Measurements from ENCODE around the gene FTCDNL1. TPM values are rescaled to one million over a fixed set of nuclear protein-coding genes. Genes with fewer than 3 reads are reported as not detected.

Gene FTCDNL1
- total RNA-seq, 1 donor from 2014 or later: 0.45 TPM

DNA sequence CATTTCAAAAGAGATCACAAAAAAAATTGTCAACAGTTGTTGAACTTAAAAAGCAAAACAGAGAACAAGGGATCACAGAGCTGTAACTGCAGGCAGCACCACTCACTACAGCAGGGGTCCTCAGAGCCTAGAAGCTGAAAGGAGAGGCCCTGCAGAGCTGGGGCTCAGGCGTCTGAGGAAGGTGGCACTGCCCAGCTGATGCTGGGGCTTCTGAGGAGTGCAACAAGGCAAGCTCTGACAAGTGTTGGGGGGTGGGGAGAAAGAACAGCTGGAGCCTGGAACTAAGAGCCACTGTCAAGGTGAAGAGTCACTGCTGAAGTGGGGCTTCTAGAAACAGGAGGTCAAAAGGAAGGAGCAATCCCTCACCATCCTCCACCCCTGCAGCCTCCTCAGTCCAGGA is 46.2 kb downstream of the FTCDNL1 start:
- Histone ChIP-seq H3K36me3 (ENCODE audit: insufficient read depth, low read length) (no peaks in the 10 kb centered on the region), H3K9ac (ENCODE audit: low read length) (no peak overlapping the region), H3K79me2 (ENCODE audit: insufficient read depth, low read length) (no peaks in the 10 kb centered on the region), H3K4me2 (ENCODE audit: low read length) (no peak overlapping the region), H4K20me1 (ENCODE audit: insufficient read depth, low read length) (no peaks in the 10 kb centered on the region), H3K4me1 (ENCODE audit: insufficient read depth, low read length) (no peaks in the 10 kb centered on the region), H3K9me3 (ENCODE audit: insufficient read depth, low read depth, low read length) (no peaks in the 10 kb centered on the region), H2AFZ (ENCODE audit: low read depth, low read length) (no peak overlapping the region), H3K27ac (ENCODE audit: low read depth, low read length) (no peak overlapping the region), H3K27me3 (ENCODE audit: insufficient read depth, low read length) (no peaks in the 10 kb centered on the region), H3K4me3 (ENCODE audit: insufficient read depth, low read depth, low read length) (no peak overlapping the region)
- Mint-ChIP-seq H3K9me3 (ENCODE audit: unreplicated experiment) (no peaks in the 10 kb centered on the region), H3K36me3 (ENCODE audit: low read depth, unreplicated experiment) (no peaks in the 10 kb centered on the region), H3K4me3 (ENCODE audit: unreplicated experiment) (no peak overlapping the region), H3K4me1 (ENCODE audit: low read depth, unreplicated experiment) (peaks cover 2% of the 10 kb centered on the region), H3K27ac (ENCODE audit: unreplicated experiment) (no peak overlapping the region), H3K27me3 (ENCODE audit: low read depth, unreplicated experiment) (no peaks in the 10 kb centered on the region)
- TF ChIP-seq EZH2 (IDR thresholded peaks at IDR 0.05; ENCODE audit: insufficient read depth, low read length): no peak
- TF ChIP-seq, protein P1, sequence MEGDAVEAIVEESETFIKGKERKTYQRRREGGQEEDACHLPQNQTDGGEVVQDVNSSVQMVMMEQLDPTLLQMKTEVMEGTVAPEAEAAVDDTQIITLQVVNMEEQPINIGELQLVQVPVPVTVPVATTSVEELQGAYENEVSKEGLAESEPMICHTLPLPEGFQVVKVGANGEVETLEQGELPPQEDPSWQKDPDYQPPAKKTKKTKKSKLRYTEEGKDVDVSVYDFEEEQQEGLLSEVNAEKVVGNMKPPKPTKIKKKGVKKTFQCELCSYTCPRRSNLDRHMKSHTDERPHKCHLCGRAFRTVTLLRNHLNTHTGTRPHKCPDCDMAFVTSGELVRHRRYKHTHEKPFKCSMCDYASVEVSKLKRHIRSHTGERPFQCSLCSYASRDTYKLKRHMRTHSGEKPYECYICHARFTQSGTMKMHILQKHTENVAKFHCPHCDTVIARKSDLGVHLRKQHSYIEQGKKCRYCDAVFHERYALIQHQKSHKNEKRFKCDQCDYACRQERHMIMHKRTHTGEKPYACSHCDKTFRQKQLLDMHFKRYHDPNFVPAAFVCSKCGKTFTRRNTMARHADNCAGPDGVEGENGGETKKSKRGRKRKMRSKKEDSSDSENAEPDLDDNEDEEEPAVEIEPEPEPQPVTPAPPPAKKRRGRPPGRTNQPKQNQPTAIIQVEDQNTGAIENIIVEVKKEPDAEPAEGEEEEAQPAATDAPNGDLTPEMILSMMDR (IDR thresholded peaks at IDR 0.05; ENCODE audit: insufficient read depth, low read depth, low read length): no peak
- no peak for FAIRE-seq
- DNase-seq (ENCODE audit: low read depth): no peak

DNA sequence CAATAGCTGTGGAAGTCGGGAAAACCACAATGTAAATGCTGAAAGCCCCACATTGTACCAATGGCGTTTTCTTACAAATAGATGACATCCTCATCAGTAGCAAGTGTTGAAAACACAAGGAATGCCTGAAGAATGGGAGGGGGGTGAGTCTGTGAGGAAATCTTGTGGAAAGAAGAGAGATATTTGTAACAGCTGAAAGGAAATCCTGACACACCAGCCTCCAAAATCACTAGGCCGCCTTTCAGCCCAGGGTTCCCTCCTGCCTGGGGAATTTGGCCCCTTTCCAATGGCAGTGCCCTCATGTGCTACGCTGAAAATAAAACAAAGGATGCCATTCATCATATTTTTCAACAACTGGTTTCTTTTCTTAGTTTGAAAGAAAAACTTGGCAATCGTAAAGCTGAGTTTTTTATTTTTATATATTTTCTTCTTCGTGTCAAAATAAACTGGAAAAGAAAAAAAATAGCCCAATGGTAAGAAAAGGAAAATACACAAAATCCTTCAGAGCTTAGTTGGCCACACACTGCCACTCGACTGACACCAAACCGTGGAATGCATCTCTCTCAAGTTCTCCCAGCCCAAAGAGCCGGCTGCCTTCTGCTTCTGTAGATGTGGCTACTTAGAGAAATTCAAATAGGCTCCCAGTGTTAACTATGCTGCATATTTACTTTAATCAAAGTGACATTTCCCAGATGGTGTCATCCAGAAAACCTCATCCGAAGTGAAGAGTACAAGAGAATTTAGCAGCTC is 52.0 kb downstream of the FTCDNL1 start:
- DNase-seq (ENCODE audit: low read depth) (no peak), FAIRE-seq (no peak)
- H3K9me3 Mint-ChIP-seq (ENCODE audit: unreplicated experiment): no peaks in the 10 kb centered on the region
- Histone ChIP-seq H3K9ac (ENCODE audit: low read length) (no peak overlapping the region), H3K27me3 (ENCODE audit: insufficient read depth, low read length) (no peaks in the 10 kb centered on the region), H3K4me2 (ENCODE audit: low read length) (no peak overlapping the region), H3K4me1 (ENCODE audit: insufficient read depth, low read length) (no peaks in the 10 kb centered on the region), H4K20me1 (ENCODE audit: insufficient read depth, low read length) (no peaks in the 10 kb centered on the region), H3K27ac (ENCODE audit: low read depth, low read length) (no peak overlapping the region), H2AFZ (ENCODE audit: low read depth, low read length) (no peak overlapping the region), H3K36me3 (ENCODE audit: insufficient read depth, low read length) (no peaks in the 10 kb centered on the region), H3K9me3 (ENCODE audit: insufficient read depth, low read depth, low read length) (no peaks in the 10 kb centered on the region), H3K79me2 (ENCODE audit: insufficient read depth, low read length) (no peaks in the 10 kb centered on the region), H3K4me3 (ENCODE audit: insufficient read depth, low read depth, low read length) (no peak overlapping the region)
- H3K4me3 Mint-ChIP-seq (ENCODE audit: unreplicated experiment): no peak overlapping the region
- no peak for TF ChIP-seq EZH2 (IDR thresholded peaks at IDR 0.05; ENCODE audit: insufficient read depth, low read length)
- TF ChIP-seq, protein P1 (IDR thresholded peaks at IDR 0.05; ENCODE audit: insufficient read depth, low read depth, low read length): no peak
- H3K27ac Mint-ChIP-seq (ENCODE audit: unreplicated experiment): no peak overlapping the region
- no peaks in the 10 kb centered on the region for H3K27me3 Mint-ChIP-seq (ENCODE audit: low read depth, unreplicated experiment)
- peaks cover 3% of the 10 kb centered on the region for H3K4me1 Mint-ChIP-seq (ENCODE audit: low read depth, unreplicated experiment)
- no peaks in the 10 kb centered on the region for H3K36me3 Mint-ChIP-seq (ENCODE audit: low read depth, unreplicated experiment)
